Activated T-cell treated with anti-CD3 and anti-CD28 coated beads for 4 hours (primary cell): ENCODE measurements around the gene INO80.
"Not testable (repeated sequence)": the region's sequence is repeated elsewhere in the genome, so short reads cannot be mapped to it uniquely, and the experiment has no call there.

Source experiments
- DNase-seq: peaks from one replicate; pipeline ENCODE4 v3.0.0-alpha.2; 2020

INO80 gene

DNA sequence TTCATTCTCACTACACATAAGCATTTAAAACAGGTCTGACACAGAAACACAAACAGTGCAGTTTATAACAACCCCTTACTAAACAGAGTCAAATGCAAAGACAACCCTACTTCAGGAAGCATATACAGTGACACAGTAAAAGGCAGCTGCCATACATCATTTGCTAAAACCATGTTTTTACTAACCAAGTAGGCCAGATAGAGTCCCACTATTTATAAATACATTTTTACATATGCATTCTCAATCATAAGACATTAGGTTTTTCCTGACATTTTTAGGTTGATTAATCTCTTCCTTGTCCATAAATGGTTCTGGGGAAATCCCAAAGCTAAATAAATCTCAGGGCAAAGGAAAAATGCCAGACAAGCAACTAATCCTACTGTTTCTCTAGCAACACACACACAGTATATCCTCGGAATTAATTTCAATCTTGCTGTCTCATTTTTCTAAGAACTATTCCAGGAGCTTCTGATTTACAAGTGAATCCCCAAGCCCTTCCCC is 123.8 kb downstream of the INO80 start:
- no peak for DNase-seq

DNA sequence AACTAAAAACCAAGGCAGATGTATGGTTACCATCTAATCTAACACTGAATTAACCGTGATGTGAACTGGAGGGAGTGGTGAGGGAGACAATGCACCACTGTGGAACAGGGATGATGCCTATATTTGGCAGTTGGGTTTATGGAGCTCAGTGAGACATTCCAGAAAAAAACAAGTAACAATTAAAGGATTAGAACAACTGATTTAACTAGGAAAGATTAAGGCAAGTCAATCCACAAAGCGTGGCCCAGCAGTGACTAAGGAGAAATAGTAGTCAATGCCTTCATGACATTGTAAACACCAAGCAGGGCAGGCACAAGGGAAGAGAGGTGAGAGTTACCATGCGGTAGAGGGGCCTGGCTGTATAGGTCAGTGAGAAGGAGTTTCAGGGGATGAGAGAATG is 124.7 kb downstream of the INO80 start:
- DNase-seq, result no peak

DNA sequence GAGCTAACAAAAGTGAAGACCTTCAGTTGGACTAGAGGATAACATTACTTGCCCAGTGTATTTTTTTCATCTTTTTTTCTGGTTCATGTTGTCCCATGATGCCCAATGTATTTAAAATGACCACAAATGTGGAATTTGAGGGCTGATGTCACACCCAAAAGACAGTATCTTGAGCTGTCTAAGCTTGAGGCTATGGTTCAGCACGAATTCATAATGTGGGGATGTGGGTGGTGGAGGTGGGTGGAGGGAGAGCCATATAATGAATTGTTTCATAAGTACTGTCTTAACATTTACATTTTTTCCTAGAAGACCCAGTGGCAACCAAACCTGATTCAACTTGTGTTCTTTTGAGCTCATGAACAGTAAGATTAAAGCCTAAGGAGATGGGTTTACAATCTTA is 125.3 kb downstream of the INO80 start:
- DNase-seq, result no peak

GRCh38 chr15:40990080-40990479 is 126.0 kb downstream of the INO80 start:
- DNase-seq, result no peak

DNA sequence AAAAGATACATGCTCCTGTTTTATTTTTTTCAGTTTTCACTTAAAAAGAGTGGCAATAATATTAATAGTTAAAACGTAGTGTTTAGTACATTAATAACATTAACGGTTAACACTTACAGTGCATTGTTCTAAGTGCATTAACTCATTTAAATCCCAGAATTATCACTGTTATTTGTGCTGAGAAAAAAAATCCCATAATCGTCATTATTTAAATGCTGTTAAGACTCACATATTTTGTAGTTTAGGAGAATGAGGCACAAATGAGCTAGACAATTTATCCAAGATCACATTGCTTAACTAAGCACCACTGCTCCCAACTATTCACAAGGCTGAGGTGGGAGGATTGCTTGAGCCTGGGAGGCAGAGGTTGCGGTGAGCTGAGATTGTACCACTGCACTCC is 127.9 kb downstream of the INO80 start:
- no peak for DNase-seq

GRCh38 chr15:40986820-40987219 is 129.3 kb downstream of the INO80 start:
- DNase-seq, result no peak

- DNase-seq, result no peak
These were observed 130.3 kb downstream of the INO80 start for GRCh38 chr15:40985541-40986330.

DNA sequence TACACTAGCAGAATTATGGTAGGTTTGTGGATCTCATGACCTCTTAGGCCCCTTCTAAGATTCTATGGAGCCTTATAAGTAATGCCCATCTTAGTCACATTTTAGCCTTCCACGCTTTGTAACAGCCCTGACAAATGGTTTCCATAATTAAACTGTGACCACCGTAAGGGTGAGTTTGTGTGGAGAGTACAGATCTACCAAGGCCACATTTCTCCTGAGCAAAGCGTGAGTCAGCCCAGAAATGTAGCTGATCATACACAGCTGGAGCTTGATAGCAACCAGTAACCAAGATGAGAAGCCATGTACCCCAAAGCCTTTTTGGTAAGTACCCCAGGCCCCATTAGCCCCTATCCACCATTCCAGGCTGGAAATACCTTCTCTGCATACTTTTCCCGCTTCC is 131.1 kb downstream of the INO80 start:
- DNase-seq, result no peak

DNA sequence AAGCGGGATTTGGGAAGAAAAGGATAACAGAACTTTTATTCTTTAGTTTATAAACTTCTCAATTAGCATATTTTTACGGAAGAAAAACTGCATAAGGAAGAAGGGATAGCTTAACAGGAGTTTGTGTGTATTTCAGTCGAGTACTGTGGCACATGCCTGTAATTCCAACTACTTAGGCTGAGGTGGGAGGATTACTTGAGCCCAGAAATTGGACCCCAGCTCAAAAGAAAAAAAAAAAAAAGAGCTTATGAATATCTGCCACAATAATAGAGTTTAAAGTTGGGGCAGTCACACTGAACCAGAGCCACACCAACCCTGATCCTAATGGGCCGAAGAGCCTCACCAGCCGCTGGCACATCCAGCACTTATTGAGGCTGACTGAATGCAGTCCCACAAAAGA is 131.7 kb downstream of the INO80 start:
- DNase-seq, result no peak

- DNase-seq, result no peak
These were observed 133.2 kb downstream of the INO80 start for GRCh38 chr15:40982855-40983254.

- no peak for DNase-seq
These were observed 134.9 kb downstream of the INO80 start for GRCh38 chr15:40981186-40981585.

GRCh38 chr15:40978562-40978961 is 137.5 kb downstream of the INO80 start:
- DNase-seq, result no peak

- DNase-seq, result no peak
These were observed 137.9 kb downstream of the INO80 start for GRCh38 chr15:40978141-40978540.

- DNase-seq, result no peak
These were observed 139.3 kb downstream of the INO80 start for GRCh38 chr15:40976819-40977218.

GRCh38 chr15:40974879-40975278 is 141.2 kb downstream of the INO80 start:
- no peak for DNase-seq

- no peak for DNase-seq
These were observed 146.7 kb downstream of the INO80 start for GRCh38 chr15:40969363-40969762.

DNA sequence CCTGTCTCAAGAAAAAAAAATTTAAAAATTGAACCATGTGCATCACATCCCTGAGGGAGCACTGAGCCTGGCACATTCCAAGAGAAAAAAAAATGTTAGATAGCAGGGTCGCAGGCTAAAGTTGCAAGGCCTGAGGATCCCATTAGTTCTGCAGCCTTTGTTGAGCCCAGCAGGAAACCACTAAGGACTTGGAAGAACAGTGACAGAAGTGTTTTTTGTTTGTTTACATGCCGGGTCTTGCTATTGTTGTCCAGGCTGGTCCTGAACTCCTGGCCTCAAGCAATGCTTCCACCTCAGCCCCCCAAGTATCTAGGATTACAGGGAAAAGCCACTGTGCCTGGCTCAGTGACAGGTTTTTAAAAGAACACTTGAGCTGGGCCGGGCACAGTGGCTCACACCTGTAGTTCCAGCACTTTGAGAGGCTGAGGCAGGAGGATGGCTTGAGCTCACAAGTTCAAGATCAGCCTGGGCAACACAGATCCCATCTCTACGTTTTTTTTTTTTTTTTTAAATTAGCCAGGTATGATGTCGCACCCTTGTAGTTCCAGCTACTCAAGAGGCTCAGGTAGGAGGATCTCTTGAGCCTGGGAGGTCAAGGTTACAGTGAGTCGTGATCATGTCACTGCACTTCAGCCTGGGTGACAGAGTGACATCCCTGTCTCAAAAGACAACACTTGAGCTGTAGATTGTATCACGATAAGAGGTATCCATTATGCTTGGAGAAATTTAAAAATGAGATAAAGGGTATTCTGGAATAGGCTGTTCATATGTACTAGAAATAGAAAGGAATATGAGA is 147.6 kb downstream of the INO80 start:
- no peak for DNase-seq

- DNase-seq, result no peak
These were observed 151.4 kb downstream of the INO80 start for GRCh38 chr15:40964634-40965033.

GRCh38 chr15:40964006-40964405 is 152.1 kb downstream of the INO80 start:
- no peak for DNase-seq

DNA sequence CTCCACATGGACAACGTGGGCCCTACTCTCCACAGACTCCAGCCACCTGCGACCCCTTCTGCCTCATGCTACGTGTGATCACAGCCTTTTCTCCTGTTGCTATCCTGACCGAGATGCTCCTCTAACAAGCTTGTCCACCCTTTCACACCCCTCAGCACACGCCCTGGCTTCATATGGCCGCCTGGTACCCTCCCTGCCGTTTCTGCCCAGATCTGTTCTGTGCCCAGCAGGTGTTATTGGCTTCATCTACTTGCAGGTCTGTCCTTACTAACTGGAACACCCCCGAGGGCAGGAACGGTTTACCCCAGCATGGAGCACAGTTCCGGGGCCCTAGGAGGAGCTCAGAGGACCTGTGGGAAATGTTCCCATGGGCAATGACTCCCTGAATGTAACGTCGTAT is 152.9 kb downstream of the INO80 start:
- no peak for DNase-seq

- not testable (repeated sequence) for DNase-seq
These were observed 153.8 kb downstream of the INO80 start for GRCh38 chr15:40962317-40962716.

DNA sequence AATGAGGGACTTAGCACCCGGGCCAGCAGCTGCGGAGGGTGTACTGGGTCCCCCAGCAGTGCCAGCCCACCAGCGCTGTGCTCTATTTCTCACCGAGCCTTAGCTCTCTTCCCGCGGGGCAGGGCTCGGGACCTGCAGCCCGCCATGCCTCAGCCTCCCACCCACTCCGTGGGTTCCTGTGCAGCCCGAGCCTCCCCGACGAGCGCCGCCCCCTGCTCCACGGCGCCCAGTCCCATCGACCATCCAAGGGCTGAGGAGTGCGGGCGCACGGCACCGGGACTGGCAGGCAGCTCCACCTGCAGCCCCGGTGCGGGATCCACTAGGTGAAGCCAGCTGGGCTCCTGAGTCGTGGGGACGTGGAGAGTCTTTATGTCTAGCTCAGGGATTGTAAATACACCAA is 154.3 kb downstream of the INO80 start:
- not testable (repeated sequence) for DNase-seq

DNA sequence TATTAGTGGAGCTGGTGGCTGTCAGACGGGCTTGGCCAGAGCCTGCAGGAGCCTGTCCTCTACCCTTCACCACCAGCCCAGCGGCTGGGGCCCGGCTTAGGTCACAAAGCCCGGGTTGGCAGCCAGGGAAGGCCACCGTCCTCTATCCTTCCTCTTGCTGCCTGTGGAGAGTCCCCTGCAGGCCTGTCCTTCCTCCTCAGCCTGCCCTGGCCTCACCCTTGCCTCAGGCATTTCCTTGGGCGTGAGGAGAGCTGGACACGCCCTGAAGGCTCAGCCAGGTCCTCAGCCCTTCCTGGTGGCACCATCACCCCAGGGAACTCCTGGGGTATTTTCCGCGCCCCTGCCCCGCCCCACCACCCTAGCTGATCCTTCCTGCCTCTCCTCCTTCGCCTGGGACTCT is 155.2 kb downstream of the INO80 start:
- DNase-seq, result no peak
